ENCODE results near the gene STH.

DNA sequence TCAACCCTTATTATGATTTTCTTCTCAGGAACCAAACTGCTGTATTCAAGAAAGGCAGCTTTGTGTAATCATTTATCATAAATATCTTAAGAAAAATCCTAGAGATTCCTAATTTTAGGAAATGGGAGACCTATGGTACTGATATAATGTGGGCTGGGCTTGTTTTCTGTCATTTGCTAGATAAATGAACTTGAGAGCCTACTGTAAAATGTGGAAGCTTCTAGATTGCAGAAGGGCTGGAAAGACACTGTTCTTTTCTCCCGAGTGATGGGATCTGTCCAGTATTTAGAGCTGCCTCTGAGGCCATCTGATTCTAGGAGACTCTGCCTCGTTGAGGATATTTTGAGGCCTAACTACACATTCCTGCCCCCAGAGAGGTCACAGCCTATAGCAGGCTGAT lies 19.9 kb upstream of the STH start:
- TF ChIP-seq, protein P1, sequence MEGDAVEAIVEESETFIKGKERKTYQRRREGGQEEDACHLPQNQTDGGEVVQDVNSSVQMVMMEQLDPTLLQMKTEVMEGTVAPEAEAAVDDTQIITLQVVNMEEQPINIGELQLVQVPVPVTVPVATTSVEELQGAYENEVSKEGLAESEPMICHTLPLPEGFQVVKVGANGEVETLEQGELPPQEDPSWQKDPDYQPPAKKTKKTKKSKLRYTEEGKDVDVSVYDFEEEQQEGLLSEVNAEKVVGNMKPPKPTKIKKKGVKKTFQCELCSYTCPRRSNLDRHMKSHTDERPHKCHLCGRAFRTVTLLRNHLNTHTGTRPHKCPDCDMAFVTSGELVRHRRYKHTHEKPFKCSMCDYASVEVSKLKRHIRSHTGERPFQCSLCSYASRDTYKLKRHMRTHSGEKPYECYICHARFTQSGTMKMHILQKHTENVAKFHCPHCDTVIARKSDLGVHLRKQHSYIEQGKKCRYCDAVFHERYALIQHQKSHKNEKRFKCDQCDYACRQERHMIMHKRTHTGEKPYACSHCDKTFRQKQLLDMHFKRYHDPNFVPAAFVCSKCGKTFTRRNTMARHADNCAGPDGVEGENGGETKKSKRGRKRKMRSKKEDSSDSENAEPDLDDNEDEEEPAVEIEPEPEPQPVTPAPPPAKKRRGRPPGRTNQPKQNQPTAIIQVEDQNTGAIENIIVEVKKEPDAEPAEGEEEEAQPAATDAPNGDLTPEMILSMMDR (tag by site-specific recombination; IDR thresholded peaks at IDR 0.05): no peak
- TF ChIP-seq, protein P2, sequence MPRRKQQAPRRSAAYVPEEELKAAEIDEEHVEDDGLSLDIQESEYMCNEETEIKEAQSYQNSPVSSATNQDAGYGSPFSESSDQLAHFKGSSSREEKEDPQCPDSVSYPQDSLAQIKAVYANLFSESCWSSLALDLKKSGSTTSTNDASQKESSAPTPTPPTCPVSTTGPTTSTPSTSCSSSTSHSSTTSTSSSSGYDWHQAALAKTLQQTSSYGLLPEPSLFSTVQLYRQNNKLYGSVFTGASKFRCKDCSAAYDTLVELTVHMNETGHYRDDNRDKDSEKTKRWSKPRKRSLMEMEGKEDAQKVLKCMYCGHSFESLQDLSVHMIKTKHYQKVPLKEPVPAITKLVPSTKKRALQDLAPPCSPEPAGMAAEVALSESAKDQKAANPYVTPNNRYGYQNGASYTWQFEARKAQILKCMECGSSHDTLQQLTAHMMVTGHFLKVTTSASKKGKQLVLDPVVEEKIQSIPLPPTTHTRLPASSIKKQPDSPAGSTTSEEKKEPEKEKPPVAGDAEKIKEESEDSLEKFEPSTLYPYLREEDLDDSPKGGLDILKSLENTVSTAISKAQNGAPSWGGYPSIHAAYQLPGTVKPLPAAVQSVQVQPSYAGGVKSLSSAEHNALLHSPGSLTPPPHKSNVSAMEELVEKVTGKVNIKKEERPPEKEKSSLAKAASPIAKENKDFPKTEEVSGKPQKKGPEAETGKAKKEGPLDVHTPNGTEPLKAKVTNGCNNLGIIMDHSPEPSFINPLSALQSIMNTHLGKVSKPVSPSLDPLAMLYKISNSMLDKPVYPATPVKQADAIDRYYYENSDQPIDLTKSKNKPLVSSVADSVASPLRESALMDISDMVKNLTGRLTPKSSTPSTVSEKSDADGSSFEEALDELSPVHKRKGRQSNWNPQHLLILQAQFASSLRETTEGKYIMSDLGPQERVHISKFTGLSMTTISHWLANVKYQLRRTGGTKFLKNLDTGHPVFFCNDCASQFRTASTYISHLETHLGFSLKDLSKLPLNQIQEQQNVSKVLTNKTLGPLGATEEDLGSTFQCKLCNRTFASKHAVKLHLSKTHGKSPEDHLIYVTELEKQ (tag by site-specific recombination; IDR thresholded peaks at IDR 0.05; ENCODE audit: borderline replicate concordance): no peak
- TF ChIP-seq, protein P3, sequence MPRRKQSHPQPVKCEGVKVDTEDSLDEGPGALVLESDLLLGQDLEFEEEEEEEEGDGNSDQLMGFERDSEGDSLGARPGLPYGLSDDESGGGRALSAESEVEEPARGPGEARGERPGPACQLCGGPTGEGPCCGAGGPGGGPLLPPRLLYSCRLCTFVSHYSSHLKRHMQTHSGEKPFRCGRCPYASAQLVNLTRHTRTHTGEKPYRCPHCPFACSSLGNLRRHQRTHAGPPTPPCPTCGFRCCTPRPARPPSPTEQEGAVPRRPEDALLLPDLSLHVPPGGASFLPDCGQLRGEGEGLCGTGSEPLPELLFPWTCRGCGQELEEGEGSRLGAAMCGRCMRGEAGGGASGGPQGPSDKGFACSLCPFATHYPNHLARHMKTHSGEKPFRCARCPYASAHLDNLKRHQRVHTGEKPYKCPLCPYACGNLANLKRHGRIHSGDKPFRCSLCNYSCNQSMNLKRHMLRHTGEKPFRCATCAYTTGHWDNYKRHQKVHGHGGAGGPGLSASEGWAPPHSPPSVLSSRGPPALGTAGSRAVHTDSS (tag by site-specific recombination; IDR thresholded peaks at IDR 0.05): no peak
- TF ChIP-seq ZBTB17 (tag by site-specific recombination; IDR thresholded peaks at IDR 0.05): no peak
- TF ChIP-seq ZNF324 (tag by site-specific recombination; IDR thresholded peaks at IDR 0.05): no peak
- TF ChIP-seq ZNF366 (tag by site-specific recombination; conservative IDR thresholded peaks at IDR 0.05): no peak
- TF ChIP-seq ZNF776 (tag by site-specific recombination; IDR thresholded peaks at IDR 0.05; ENCODE audit: borderline replicate concordance): no peak
- TF ChIP-seq, protein P4, sequence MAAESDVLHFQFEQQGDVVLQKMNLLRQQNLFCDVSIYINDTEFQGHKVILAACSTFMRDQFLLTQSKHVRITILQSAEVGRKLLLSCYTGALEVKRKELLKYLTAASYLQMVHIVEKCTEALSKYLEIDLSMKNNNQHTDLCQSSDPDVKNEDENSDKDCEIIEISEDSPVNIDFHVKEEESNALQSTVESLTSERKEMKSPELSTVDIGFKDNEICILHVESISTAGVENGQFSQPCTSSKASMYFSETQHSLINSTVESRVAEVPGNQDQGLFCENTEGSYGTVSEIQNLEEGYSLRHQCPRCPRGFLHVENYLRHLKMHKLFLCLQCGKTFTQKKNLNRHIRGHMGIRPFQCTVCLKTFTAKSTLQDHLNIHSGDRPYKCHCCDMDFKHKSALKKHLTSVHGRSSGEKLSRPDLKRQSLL (tag by site-specific recombination; IDR thresholded peaks at IDR 0.05): no peak
- no peak for TF ChIP-seq ZNF302 (tag by site-specific recombination; IDR thresholded peaks at IDR 0.05; ENCODE audit: low read depth)

Measured in HEK293 (cell line).